BLaER1 treated with 17β-estradiol and CSF1 and Interleukin-3, amounts not matched to agents 10 nM and 100 nM (cell line): ENCODE measurements around the gene KCNE1.
"Not testable (repeated sequence)": the region's sequence is repeated elsewhere in the genome, so short reads cannot be mapped to it uniquely, and the experiment has no call there.

Experiments used
- H3K27ac ChIP-seq, 11 experiments: shearing (Covaris generic); formaldehyde crosslinking; 2 replicates each; pipeline ENCODE4 v1.8.1; 2022
- H3K27me3 ChIP-seq, 11 experiments: shearing (Covaris generic); formaldehyde crosslinking; 2 replicates each; pipeline ENCODE4 v1.8.1; 2022
- H3K36me3 ChIP-seq, 11 experiments: shearing (Covaris generic); formaldehyde crosslinking; 2 replicates each; pipeline ENCODE4 v1.8.1; 2022
- H3K4me1 ChIP-seq, 10 experiments: shearing (Covaris generic); formaldehyde crosslinking; 2 replicates each; pipeline ENCODE4 v1.8.1; 2022
- H3K4me2 ChIP-seq, 11 experiments: shearing (Covaris generic); formaldehyde crosslinking; 2 replicates each; pipeline ENCODE4 v1.8.1; 2022
- H3K4me3 ChIP-seq, 10 experiments: shearing (Covaris generic); formaldehyde crosslinking; 2 replicates each; pipeline ENCODE4 v1.8.1; 2022
- H3K9ac ChIP-seq, 11 experiments: shearing (Covaris generic); formaldehyde crosslinking; 2 replicates each; pipeline ENCODE4 v1.8.1; 2022
- H3K9me3 ChIP-seq, 11 experiments: shearing (Covaris generic); formaldehyde crosslinking; replicated peaks in 1 of 11; 2 replicates each; pipeline ENCODE4 v1.8.1; 2022
- H4K20me1 ChIP-seq, 11 experiments: shearing (Covaris generic); formaldehyde crosslinking; 2 replicates each; pipeline ENCODE4 v1.8.1; 2022

The KCNE1 gene

DNA sequence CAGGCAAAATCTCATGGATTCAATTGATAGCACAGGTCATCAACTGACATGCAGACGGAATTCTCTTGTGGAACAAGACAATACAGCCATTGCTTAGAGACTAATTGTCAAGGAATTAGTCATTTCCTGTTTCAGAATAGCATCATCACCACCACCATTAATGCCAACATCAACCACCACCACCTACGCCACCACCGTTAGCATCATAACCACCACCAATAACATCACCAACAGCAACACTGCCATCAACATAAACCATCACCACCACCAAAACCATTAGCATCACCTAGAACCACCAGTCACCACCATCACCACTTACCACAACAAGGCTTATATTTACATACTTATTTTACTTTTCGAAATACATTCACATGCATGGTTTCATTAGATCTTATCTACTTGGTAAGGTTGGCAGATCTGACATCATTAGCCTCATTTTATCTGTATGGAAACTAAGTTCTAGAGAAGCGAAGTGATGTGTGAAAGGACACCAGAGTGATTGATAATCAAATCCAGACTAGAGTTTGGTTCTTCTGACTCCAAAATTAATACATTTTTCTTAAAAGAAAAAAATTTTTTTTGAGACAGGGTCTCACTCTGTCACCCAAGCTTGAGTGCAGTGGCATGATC is 94.4 kb downstream of the KCNE1 start:
- not testable (repeated sequence) for H3K27me3 ChIP-seq, H3K9ac ChIP-seq, H3K9me3 ChIP-seq, H3K4me3 ChIP-seq, H4K20me1 ChIP-seq, H3K36me3 ChIP-seq, H3K27ac ChIP-seq, H3K4me1 ChIP-seq, H3K4me2 ChIP-seq

DNA sequence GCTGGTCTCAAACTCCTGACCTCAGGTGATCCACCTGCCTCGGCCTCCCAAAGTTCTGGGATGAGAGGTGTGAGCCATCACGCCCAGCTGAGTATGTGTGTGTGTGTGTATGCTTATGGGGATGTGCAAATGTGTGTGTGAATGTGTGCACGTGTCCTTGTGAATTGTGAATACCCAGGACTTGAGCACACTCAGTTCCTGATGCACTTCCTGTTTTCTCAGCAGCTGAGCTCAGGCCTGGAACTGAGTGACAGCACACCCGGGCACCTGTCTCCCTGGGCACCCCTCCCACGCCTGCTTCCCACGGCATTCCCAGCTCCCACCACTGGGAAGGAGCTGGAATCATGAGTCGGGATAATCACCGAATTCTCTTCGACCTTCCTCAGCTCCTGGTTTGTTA is 104.7 kb downstream of the KCNE1 start:
- not testable (repeated sequence) for H4K20me1 ChIP-seq, H3K27me3 ChIP-seq

DNA sequence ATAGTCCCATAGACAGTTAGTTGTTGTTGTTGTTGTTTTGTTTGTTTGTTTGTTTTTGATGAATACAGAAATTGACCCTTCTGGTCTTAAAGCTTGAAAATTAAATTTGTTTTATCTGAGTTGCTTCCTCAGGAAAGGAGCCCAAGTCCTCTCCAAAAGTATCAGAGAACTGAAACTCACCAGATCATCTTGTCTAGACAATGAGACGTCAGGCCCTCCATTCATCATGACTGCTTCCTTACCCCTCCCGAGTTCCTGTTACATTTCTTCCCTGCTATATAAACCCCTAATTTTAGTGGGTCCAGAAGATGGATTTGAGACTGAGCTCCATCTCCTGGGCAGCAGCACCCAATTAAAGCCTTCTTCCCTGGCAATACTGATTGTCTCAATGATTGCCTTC is 105.3 kb downstream of the KCNE1 start:
- H3K9ac ChIP-seq, H3K36me3 ChIP-seq, H4K20me1 ChIP-seq, H3K4me3 ChIP-seq, H3K27ac ChIP-seq, H3K4me1 ChIP-seq, H3K27me3 ChIP-seq, H3K9me3 ChIP-seq, H3K4me2 ChIP-seq: not testable (repeated sequence)

More for the DNA sequence above, 104.7 kb downstream of the KCNE1 start:
- H3K36me3 ChIP-seq, H3K4me2 ChIP-seq, H3K9me3 ChIP-seq, H3K27ac ChIP-seq, H3K4me3 ChIP-seq, H3K9ac ChIP-seq, H3K4me1 ChIP-seq: not testable (repeated sequence)

DNA sequence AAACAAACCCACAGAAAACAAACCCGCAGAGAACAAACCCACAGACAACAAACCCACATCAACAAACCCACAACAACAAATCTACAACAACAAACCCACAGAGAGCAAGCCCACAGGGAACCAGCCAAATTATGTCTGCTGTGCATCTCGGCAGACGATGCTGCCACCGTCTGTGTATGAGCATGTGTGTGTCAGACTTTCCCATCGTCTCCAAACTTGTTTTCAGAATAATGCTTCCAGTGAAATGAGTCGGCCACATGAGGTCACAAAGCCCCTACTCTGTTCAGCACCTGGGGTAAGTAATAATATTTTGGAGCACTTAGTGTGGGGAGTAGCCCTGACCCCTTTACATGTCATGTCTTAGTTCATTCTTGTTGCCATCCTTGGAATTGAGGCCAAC is 105.9 kb downstream of the KCNE1 start:
- H3K9me3 ChIP-seq, H3K27me3 ChIP-seq, H3K4me3 ChIP-seq, H4K20me1 ChIP-seq, H3K4me2 ChIP-seq, H3K4me1 ChIP-seq, H3K36me3 ChIP-seq, H3K9ac ChIP-seq, H3K27ac ChIP-seq: not testable (repeated sequence)

DNA sequence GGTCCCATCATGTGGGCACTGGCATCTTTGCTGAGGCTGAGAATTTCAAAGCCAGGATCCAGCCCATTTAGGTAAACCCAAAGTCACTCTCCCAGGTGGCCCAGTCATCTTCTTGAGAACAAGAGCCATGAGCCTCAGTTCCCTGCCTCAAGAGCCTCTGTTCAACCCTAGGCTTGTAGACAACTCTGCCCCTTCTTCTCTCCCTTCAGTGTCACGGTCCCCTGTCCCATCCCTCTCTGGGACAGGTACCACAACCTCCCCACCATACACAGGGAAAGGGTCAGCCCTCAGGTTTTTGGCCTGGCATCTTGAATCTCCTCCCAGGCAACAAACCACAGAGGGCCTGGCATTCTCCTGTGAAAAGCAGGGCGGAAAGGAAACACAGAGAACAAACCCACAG is 106.3 kb downstream of the KCNE1 start:
- H3K27me3 ChIP-seq, H3K36me3 ChIP-seq, H3K9me3 ChIP-seq, H3K4me1 ChIP-seq, H4K20me1 ChIP-seq, H3K27ac ChIP-seq, H3K4me3 ChIP-seq, H3K4me2 ChIP-seq, H3K9ac ChIP-seq: not testable (repeated sequence)

DNA sequence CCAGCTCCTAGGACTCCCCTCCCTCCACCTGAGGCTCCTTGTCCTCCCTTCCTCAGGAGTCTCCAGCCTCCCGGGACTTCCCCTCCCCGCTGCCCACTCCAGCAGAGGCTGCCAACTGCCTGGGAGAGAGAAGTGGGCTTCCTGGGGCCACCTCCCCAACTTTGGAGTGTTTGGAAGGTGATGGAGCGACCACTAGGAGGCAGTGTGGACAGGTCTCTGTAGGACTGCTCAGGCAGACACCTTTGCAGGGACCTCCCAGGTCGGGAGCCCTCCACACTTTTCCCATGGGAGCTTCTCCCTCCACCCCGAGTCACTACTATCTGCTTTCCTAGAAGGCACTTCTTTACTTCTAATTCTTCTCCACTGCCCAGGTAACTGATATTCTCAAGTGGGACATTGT is 107.3 kb downstream of the KCNE1 start:
- H3K9me3 ChIP-seq, H3K36me3 ChIP-seq, H3K4me3 ChIP-seq, H3K27ac ChIP-seq, H3K27me3 ChIP-seq, H3K4me1 ChIP-seq, H3K4me2 ChIP-seq, H3K9ac ChIP-seq, H4K20me1 ChIP-seq: not testable (repeated sequence)

DNA sequence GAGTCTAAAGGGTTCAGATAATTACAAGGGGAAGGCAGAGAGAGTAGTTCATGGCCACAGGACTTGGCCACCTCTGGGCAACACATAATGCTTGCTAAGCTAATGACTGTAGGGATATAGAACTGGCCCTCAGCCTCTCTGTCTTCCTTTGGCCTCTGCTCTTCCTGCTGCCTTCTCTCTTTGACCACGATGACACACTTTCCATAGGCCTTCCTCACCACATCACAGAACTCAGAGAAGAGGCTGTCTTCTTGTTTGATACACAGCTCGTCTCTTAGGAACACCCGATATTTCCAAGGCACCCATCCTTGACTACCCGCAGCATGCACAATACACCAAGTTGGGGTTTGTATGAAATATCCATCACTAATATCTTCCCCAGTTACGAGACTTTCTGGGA is 111.5 kb downstream of the KCNE1 start:
- not testable (repeated sequence) for H3K36me3 ChIP-seq, H4K20me1 ChIP-seq, H3K4me2 ChIP-seq, H3K27ac ChIP-seq, H3K9me3 ChIP-seq, H3K27me3 ChIP-seq, H3K9ac ChIP-seq, H3K4me3 ChIP-seq, H3K4me1 ChIP-seq
